Frontal cortex (tissue), 4 donors: Measurements from ENCODE around the gene ADAMTS17. TPM values are rescaled to one million over a fixed set of nuclear protein-coding genes. Genes with fewer than 3 reads are reported as not detected.

Experiments used
- DNase-seq, 2 donors: peaks; one replicate each; pipeline ENCODE4 v3.0.0; 2012; ENCODE audit warnings: low spot score in 2 of 2
- FAIRE-seq: peaks from 2 replicates; lab custom pipeline; 2012; peaks lifted over from hg19 to GRCh38; lab: Jason Lieb, UNC
- total RNA-seq: library from RNA; depleted of rRNA; stranded (reverse); fragments of >200 nt; gene quantifications from one replicate; pipeline ENCODE4 v1.2.3, GENCODE V29; 2014
- donor health status: control.
- donor health status: control.
- donor health status: control.

Gene ADAMTS17
- total RNA-seq, 1 donor from 2014 or later: 9.4 TPM

DNA sequence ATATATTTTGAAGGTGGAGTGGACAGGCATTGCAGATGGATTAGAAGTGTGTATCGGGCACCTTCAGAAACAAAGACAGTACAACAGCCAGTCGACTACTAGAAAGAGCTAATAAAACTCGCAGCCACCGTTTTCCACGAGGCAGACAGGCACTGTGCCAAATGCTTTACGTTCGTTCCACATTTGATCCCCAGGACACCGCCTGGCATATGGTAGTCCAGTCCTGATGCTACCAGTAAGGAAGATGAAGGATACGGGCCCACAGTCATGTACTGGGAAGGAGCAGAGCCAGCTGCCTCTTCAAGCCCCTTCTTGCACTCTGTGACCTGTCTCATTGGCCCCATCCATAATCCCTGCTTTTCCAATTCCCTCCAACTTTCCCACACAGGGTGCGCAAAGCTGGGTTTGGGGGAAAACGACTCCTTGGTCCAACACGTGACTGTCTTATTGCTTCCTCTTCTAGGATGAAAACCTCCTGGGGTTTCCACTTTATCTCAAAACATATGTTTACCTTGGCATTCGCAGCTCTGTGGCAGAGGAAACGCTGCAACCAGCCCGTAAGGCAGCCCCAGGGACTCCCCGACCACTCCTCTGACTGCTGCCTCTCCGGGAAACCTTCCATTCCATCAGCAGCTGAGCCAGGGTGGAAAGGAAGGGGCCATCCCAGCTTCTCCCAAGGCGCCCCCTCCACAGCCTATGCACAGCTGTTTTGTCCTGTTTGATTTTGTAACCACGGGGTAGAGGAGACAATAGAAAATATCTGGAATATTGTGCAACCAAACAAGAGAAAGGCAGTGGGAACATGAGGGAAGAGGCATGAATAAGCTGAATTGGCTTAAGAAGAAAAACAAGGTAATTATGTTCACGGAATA lies 107.4 kb downstream of the ADAMTS17 start:
- DNase-seq (no peak), FAIRE-seq (no peak)

- no peak for FAIRE-seq
- DNase-seq: no peak
These were observed 111.0 kb downstream of the ADAMTS17 start for GRCh38 chr15:100230784-100231183.

DNA sequence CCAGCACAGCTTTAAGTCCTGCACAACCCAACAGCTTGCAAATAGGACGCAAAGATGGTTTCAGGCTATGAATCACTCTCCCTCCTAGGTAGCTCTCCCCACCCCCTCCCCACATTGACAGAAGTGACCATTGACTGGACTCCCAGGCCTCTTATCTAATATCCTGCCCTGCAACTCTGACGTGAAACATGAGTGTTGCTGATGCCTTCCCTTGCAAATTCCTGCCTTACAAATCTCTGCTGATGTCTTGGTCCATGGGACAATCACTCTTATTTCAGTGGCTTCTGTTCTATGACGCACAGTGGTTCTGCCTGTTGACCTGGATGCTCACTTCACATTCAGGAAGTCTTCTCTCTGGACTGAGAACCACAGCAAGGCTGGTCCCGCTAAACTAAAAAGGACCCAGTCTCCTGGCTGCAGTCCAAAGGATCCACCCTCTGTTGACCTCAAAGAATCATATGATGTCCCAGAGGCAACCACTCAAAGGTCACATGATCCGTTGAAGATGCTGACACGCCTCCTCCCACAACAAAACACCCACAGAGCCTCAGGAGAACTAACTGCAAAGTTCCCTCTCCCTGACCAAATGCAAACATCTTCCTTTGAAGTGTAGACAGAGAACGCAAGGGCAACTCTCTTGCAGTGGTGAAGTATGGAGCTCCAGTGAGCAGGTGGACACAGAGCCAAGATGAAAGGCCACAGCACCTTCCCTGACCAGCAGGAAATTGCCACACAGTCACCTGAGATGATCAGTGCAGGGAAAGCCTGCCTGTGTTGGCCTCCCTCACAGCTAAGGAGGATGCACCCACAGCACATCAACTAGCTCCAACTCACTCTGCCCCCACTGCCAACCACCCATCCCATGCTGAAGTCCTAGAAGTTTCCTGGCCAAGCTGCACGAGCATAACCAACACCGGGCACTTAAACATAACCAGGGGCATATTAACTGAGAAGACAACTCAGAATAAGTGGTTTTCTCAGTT lies 112.3 kb downstream of the ADAMTS17 start:
- FAIRE-seq (no peak), DNase-seq (no peak)

DNA sequence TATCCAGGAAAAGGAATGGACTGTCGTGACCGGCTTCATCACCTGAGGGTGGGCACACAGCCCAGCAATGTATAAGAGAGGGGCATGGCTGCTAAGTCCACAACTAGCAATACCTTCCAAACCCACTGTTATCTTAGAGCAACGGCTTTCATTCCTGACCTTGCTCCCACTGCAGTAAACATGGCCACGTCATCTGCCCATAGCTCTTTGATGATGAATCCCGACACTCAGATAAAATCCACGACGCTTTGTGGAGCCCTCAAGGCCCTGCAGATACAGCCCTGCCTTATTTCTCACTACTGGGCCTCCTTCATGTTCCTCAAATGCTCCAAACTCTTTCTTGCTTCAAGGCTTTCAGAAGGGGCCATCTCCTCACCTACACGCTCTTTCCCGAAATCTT lies 114.0 kb downstream of the ADAMTS17 start:
- DNase-seq (no peak), FAIRE-seq (no peak)

DNA sequence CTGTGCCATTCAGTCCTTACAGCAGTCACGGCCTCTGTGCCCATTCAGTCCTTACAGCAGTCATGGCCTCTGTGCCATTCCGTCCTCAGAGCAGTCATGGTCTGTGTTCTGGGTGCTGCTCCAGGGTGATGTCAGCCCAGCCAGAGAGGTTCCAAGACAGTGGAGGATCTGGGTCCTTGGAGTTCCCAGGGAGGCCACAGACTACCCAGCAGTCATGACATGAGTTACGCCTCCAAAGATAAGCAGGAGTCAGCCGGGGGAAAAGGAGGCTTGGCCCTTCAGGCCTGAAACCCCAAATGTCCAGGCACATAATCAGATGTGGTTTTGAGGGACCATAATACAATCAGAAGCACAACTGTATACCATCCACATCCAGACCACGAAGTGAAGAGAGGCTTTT lies 115.7 kb downstream of the ADAMTS17 start:
- DNase-seq (no peak), FAIRE-seq (no peak)

DNA sequence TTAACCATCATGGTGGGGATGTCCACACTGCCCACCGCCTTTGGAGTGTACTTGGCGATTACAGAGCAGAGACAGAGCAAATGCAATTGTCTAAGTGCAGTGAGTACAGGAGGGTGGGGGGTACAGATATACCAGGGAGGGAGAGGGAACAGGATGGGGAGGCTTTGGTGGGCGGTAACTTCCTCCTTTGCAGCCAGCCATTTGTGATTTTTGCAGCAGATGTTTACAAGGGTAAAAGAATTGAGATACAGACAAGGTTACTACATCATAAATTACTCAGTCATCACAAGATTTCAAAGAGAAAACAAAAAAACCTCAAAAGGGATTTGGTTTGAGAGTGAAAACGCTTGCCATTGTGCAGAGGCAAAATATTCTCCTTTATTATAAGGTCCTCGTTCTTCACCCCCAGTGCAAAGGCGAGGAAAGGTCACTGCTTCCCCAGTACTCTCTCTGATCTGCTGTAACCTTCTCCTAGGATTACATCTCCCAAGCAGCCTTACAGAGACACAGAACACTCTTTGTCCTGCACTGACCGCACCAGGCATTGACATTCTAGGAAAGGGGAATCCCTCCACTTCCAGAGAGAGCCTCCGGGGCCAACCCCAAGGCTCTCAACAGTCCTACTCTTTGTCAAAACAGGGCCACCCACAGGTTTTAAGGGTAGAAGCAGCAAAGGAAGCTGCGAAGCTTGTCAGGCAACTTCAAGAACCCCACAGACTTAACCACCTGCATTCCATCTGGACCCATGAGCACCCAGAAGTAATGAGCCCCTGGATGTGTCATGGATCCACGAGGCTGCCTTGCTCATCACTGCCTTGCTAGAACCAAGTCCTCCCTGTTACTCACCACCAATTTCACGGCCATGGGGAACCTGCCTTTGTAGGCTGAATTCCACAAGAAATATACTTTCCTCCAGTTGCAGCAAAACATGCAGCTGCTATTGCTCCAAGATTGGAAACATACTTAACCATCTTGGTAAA lies 117.3 kb downstream of the ADAMTS17 start:
- DNase-seq (no peak), FAIRE-seq (no peak)

DNA sequence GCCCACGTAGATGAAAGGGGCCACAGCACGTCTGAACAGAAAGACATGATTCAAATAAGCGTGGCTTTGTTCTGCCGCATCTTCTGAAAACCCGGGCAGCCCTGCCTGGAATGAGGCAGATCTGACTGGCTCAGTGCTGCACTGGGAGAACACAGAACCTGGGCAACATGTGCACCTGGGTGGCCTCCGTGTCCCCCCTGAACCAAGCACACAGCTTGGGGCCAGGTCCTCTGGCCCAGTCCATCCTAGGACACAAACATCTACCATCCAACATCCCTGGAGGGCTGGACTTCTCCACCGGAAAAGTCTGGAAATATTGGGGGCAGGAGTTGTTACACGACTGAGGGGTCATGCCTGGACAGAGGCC lies 119.4 kb downstream of the ADAMTS17 start:
- DNase-seq (no peak), FAIRE-seq (no peak)

DNA sequence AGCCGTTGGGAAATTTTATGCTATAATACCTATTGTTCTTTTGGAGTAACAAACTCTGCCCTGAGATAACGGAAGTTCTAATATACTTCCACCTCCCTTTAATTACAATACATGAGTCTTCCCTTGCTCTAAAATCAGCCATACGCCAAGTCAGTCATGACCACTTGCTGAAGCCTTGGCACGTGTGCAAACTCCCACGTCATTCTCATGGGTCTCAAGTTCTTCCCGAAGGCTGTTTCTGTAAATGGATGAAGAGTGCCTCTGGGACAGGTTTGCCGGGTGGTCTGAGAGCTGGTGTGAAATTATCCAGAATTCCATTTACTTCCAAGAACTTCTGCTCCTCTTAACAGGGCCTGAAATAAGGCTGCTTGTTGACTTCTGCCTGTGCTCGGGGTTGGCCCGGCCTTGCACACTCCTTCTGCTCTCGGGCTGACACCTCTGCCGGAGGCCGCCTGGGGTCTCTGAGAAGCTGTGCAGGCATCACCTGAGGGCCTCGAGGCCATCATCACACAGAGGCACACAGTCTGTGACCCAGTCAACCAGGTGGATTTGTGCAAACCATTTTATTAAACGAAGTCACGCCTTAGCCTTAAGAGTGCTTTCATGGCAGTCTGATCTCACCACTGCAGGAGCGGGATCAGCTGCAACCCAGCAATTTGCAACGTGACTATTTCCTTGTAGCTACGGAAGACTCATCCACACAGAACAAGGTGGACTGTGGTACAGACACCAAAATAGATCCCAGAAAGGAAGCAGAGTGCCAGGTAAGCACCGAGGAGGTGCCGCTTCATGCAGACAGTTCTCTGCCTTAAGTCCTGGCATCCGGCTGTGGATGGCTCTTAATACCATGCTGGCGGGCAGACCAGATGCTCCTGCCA lies 120.1 kb downstream of the ADAMTS17 start:
- DNase-seq: no peak
- FAIRE-seq: no peak

GRCh38 chr15:100220058-100220768 lies 121.6 kb downstream of the ADAMTS17 start:
- FAIRE-seq: no peak
- DNase-seq: no peak

DNA sequence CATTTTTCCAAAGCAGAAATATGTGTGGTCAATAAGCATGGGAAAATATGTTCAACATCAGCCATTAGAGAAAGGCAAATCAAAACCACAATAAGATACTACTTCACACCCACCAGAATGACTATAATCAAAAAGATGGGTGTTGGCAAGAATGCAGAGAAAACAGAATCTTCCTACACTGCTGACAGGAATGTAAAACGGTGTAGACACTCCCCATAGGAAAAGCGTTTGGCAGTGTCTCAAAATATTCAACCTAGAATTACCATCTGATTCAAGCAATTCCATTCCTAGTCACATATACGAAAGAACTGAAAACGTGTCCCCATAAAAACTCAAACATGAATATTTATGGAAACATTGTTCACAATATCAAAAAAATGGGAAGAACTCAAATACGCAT lies 123.3 kb downstream of the ADAMTS17 start:
- no peak for DNase-seq
- no peak for FAIRE-seq

DNA sequence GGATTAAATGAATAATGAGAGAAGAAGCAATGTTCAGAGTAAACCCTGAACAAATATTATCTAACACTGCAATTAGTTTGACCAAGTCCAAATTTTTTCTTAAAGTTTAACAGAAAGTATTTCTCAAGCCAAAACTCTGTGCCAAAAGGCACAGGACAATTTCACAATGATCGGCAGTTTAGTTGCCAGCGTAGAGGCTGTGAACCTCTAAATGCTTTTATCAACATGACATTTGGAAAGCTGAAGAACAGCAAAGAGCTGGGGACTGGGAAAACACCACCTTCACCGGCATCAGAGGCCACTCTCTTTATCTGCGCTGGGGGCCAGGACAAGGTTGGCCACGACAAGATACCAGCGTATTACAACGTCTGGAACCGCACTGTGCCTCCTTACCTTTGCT lies 125.6 kb downstream of the ADAMTS17 start:
- DNase-seq: no peak
- FAIRE-seq: no peak

- DNase-seq (no peak), FAIRE-seq (no peak)
These were observed 126.0 kb downstream of the ADAMTS17 start for GRCh38 chr15:100215843-100216169.

DNA sequence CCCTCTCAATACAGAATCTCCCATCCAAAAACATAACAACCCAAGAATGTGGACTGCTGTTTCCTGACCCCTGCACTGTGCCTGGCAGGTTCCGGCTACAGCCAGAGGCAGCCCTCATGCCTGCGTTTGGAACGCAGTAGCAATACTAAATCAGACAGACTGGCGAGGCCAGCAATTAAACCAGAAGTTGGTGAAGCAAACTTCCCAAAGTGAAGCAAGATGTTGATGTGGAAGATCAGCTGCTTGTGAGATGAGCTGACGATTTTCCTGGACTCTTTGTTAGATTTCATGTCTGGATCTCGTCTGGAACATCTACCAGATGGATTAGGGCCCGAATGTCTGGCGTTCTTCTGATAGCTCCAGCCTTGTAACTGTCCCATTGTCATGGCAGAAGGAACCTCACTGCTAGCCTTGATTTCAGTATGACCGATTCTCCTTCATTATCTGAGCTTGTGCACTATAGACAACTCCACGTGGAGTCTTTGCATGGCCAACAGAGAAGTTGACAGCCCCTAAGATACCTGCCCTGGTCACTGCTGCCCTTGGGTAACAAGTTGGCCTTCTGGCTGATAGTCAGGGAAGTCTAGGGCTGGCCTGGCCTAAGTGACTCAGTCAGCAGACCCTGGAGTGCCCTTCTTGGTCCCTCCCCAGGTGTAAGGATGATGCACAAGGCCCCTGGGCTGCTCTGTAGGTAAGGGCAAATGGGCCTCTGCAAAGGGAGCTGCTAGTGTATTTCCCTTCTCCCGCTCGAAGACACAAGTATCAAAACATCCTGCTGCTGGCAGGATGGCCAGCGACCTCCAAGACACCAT lies 126.5 kb downstream of the ADAMTS17 start:
- FAIRE-seq: no peak
- no peak for DNase-seq

GRCh38 chr15:100211855-100212850 lies 129.6 kb downstream of the ADAMTS17 start:
- FAIRE-seq (no peak), DNase-seq (no peak)

- no peak for DNase-seq
- FAIRE-seq: no peak
These were observed 131.4 kb downstream of the ADAMTS17 start for GRCh38 chr15:100210338-100210737.

- FAIRE-seq: no peak
These were observed 132.7 kb downstream of the ADAMTS17 start for GRCh38 chr15:100208921-100209603.

More at GRCh38 chr15:100208921-100209603, 132.7 kb downstream of the ADAMTS17 start:
- DNase-seq: no peak
